ENCODE results near the gene TBC1D10A.

TBC1D10A gene

DNA sequence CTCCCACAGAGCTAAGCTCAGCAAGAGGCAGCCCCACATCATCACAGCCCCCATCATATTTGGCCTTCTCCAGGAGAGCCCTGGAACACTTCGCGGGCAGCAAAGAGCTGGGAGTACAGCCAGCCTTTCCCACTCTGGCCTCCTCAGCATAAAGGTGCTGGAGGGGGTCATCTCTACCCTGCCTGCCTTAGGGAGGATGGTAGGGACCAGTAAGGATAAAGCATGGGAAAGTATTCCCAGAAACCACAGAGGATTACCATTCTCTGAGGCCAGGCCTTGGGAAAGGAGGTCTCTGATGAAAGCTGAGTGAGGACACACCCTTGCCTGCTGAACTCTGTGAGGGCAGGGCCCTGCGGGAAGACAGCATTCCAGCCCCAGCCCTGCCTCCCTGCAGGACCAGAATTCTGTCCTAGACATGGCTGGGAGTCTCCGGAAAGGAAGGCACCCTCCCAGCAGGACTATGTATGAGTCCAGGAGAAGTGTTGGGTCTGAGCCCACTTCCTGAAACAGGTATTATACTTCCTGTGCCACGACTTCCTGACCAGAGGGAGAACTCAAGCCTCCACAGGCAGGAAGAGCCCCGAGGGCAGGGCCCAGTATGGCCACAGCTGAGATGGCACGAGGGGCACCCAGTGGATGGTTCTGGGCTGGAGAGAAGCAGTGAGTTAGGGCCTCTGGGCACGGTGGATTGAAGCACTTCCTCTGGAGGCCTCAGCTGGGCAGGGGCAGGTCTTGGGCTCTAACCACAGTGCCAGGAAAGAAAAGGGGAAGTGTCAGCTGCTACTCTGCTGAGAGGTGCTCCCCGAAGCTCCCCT is 24.5 kb downstream of the TBC1D10A start:
- no peak for TF ChIP-seq TAF1 (IDR thresholded peaks at IDR 0.05; ENCODE audit: borderline replicate concordance, insufficient read depth, low read length)

DNA sequence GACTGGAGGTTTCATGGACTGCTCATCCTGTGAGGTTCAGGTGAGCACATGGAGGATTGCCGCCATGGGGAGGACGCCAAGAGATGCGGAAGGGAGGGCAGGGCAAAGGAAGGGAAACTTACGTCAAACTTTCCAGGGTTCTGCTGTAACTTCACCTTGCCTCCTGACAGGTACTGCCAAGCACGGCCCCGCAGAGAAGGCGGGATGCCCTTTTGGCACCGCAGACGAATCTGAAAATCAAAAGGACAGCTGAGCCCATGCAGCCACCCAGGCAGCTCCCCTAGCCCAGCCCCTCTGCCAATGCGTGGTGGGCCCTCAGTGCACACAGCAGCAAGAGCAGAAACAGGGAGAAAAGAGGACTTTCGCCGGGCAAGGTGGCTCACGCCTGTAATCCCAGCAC is 27.4 kb downstream of the TBC1D10A start:
- no peak for TF ChIP-seq FOXP2 (optimal IDR thresholded peaks at IDR 0.05; ENCODE audit: borderline replicate concordance, extremely low read depth, extremely low read length, insufficient read depth)
- no peak for TF ChIP-seq TAF1 (IDR thresholded peaks at IDR 0.05; ENCODE audit: borderline replicate concordance, insufficient read depth, low read length)
- TF ChIP-seq POLR2AphosphoS5 (IDR thresholded peaks at IDR 0.05; ENCODE audit: low read depth, low read length) = no peak
- TF ChIP-seq SIN3A (IDR thresholded peaks at IDR 0.05; ENCODE audit: borderline replicate concordance, insufficient read depth, low read length) = no peak
- TF ChIP-seq, protein P1, sequence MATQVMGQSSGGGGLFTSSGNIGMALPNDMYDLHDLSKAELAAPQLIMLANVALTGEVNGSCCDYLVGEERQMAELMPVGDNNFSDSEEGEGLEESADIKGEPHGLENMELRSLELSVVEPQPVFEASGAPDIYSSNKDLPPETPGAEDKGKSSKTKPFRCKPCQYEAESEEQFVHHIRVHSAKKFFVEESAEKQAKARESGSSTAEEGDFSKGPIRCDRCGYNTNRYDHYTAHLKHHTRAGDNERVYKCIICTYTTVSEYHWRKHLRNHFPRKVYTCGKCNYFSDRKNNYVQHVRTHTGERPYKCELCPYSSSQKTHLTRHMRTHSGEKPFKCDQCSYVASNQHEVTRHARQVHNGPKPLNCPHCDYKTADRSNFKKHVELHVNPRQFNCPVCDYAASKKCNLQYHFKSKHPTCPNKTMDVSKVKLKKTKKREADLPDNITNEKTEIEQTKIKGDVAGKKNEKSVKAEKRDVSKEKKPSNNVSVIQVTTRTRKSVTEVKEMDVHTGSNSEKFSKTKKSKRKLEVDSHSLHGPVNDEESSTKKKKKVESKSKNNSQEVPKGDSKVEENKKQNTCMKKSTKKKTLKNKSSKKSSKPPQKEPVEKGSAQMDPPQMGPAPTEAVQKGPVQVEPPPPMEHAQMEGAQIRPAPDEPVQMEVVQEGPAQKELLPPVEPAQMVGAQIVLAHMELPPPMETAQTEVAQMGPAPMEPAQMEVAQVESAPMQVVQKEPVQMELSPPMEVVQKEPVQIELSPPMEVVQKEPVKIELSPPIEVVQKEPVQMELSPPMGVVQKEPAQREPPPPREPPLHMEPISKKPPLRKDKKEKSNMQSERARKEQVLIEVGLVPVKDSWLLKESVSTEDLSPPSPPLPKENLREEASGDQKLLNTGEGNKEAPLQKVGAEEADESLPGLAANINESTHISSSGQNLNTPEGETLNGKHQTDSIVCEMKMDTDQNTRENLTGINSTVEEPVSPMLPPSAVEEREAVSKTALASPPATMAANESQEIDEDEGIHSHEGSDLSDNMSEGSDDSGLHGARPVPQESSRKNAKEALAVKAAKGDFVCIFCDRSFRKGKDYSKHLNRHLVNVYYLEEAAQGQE (IDR thresholded peaks at IDR 0.05; ENCODE audit: insufficient read depth in 1 of 2, low read depth in 2 of 2, low read length in 2 of 2) = no peak

DNA sequence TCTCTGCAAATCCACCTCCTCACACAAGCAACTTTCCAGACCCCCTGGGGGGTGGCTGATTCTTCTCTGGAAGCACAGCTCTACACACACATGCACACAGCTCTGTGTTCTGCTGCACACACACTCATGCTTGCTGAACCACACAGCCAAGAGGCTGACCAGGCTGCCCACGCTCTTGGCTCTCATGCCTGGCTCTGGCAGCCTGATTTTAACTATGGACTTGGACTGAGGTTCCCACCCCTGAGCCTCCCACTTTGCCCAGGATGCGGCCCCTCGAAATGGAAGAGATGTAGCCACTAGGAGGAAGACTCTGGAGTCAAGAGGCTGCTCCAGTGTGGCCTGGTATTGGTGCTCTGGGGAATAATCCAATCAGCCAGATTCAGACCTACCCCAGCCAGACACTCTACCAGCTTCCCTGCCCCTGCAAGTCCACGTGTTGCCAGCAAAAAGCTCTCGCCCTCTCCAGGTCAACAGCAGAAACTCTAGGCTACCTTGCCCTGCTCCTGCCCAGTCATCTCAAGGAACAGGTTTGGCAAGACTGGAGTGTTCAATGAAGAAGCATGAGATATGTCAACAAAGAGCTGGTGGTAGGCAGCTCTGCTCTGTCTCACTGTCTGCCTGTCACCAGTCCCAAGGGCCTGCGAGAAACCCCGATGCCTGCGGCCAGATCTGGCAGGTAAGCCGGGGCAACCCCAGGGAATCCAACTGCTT is 28.6 kb downstream of the TBC1D10A start:
- TF ChIP-seq TAF1 (IDR thresholded peaks at IDR 0.05; ENCODE audit: borderline replicate concordance, insufficient read depth, low read length) (no peak), SIN3A (IDR thresholded peaks at IDR 0.05; ENCODE audit: borderline replicate concordance, insufficient read depth, low read length) (no peak), FOXP2 (optimal IDR thresholded peaks at IDR 0.05; ENCODE audit: borderline replicate concordance, extremely low read depth, extremely low read length, insufficient read depth) (no peak), POLR2AphosphoS5 (IDR thresholded peaks at IDR 0.05; ENCODE audit: low read depth, low read length) (no peak)
- TF ChIP-seq, protein P1 (IDR thresholded peaks at IDR 0.05; ENCODE audit: insufficient read depth in 1 of 2, low read depth in 2 of 2, low read length in 2 of 2) = no peak

DNA sequence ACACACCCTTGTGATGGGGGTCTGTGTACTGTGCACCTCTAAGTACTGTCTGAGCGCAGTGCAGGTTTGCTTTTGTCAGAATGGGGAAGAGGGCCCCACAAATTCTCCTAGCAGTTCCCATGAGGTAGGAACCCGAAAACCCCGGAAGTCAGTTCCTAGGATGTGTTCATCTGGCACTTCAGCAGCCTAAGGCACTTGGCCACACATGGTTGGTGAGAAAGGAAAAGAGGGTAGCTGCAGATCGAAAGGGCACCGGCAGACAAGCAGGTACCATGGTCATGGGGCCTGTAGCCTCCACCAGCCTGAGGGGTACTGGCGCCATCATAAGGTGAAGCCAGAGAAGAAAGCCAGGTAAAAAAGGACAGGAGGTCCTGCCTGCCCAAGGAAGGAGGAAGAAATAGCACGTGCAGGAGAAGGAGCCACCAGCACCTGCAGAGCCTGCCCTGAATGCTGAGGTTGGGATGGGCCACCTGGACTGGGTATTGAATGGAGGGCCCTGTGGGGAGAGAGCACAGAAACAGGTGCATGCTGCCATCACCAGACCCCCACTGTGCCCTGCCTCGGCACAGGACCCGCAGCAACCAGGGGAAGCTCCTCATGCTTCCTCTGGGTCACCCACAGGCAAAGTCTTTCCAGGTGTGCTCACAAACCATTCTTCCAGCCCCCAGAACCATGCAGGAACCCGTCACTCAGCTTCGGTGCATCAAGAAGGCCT is 29.3 kb downstream of the TBC1D10A start:
- no peak for TF ChIP-seq TAF1 (IDR thresholded peaks at IDR 0.05; ENCODE audit: borderline replicate concordance, insufficient read depth, low read length)
- TF ChIP-seq, protein P1 (IDR thresholded peaks at IDR 0.05; ENCODE audit: insufficient read depth in 1 of 2, low read depth in 2 of 2, low read length in 2 of 2) = no peak
- no peak for TF ChIP-seq FOXP2 (optimal IDR thresholded peaks at IDR 0.05; ENCODE audit: borderline replicate concordance, extremely low read depth, extremely low read length, insufficient read depth)
- TF ChIP-seq SIN3A (IDR thresholded peaks at IDR 0.05; ENCODE audit: borderline replicate concordance, insufficient read depth, low read length) = no peak
- TF ChIP-seq POLR2AphosphoS5 (IDR thresholded peaks at IDR 0.05; ENCODE audit: low read depth, low read length) = no peak

DNA sequence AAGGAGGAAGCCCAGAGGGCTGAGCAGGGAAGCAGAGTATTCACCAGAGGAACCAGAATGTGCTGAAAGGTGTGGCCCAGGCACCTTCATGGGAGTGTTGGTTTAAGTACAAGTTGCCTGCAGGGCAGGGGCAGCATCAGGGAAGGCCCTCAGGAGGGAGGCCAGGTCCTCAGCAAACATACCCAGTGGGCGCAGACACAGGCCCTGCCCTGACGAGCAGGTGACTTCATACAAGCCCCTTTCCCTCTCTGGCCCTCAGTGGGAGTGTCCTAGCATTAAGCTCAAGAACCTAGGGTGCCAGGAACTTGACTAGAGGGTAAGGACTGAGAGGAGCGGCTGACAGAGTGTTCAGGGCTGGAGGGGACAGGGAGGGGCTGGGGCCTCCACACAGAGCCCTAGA is 29.9 kb downstream of the TBC1D10A start:
- TF ChIP-seq FOXP2 (optimal IDR thresholded peaks at IDR 0.05; ENCODE audit: borderline replicate concordance, extremely low read depth, extremely low read length, insufficient read depth) (no peak), TAF1 (IDR thresholded peaks at IDR 0.05; ENCODE audit: borderline replicate concordance, insufficient read depth, low read length) (no peak), SIN3A (IDR thresholded peaks at IDR 0.05; ENCODE audit: borderline replicate concordance, insufficient read depth, low read length) (no peak), POLR2AphosphoS5 (IDR thresholded peaks at IDR 0.05; ENCODE audit: low read depth, low read length) (no peak)
- TF ChIP-seq, protein P1 (IDR thresholded peaks at IDR 0.05; ENCODE audit: insufficient read depth in 1 of 2, low read depth in 2 of 2, low read length in 2 of 2) = no peak
